GM15510 (cell line): ENCODE measurements around the gene CSRP1.

Experiments
- POLR2A ChIP-seq: IDR thresholded peaks from 3 replicates; pipeline ENCODE4 v1.6.1; 2011; ENCODE audit warnings: borderline replicate concordance; ENCODE audit not compliant: insufficient read length; ENCODE audit errors: extremely low read depth

The CSRP1 gene

GRCh38 chr1:201527879-201528278 is 21.0 kb upstream of the CSRP1 start:
- TF ChIP-seq POLR2A, result no peak

GRCh38 chr1:201525193-201525778 is 18.4 kb upstream of the CSRP1 start:
- TF ChIP-seq POLR2A, result no peak

- TF ChIP-seq POLR2A, result no peak
Measured at GRCh38 chr1:201518071-201518470, 11.1 kb upstream of the CSRP1 start.

DNA sequence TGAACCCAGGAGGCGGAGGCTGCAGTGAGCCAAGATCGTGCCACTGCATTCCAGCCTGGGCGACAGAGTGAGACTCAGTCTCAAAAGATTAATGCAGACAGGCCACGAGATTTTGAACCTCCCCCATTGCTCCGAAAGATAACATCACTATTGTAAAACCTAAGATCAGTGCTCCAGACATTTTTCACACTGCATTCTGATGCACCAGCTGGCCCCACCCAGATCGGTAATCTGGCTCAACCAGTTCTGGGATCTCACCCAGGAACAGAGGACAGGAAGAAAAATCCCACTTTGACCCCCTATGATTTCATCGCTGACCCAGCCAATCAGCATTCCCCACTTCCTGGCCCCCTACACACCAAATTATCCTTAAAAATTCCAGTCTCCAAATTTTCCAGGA is 10.7 kb upstream of the CSRP1 start:
- TF ChIP-seq POLR2A, result no peak

GRCh38 chr1:201516511-201517127 is 9.7 kb upstream of the CSRP1 start:
- TF ChIP-seq POLR2A, result no peak

DNA sequence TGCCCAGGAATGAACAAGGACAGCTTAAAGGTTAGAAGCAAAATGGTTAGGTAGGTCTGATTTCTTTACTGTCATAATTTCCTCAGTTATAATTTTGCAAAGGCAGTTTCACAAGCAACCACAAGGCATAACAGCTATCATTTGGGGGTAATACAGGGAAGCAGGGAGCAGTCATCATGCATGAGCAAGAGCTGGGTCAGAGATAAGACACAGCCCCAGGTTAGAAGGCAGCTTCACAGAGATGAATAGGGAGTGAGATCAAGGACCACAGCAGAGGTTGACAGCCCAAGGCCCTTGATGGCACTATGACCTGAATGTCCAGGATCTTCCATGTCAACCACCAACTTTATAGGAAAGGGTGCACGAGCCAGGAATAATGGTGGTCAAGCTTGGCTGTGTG is 9.0 kb upstream of the CSRP1 start:
- TF ChIP-seq POLR2A, result no peak

DNA sequence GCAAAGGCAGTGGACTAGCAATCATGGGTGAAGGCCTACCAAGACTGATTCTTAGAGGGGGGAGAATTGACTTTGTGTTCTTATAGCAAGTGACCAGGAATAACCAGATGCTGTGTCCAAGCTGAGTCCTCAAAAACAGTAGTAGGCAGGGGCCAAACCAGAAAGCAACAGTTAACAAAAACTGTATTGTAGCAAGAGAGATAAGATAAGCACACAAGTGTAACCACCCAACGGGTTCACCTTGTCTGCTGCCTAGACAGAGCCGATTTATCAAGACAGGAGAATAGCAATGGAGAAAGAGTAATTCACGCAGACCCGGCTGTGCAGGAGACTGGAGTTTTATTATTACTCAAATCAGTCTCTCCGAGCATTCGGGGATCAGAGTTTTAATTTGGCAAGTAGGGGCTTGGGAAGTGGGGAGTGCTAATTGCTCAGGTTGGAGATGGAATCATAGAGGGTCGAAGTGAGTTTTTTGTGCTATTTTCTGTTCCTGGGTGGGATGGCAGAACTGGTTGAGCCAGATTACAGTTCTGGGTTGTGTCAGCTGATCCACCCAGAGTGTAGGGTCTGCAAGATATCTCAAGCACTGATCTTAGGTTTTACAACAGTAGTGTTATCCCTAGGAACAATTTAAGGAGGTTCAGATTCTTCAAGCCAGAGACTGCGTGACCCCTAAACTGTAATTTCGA is 8.3 kb upstream of the CSRP1 start:
- no peak for TF ChIP-seq POLR2A

GRCh38 chr1:201514466-201514865 is 7.5 kb upstream of the CSRP1 start:
- TF ChIP-seq POLR2A, result no peak

GRCh38 chr1:201513498-201514243 is 6.7 kb upstream of the CSRP1 start:
- TF ChIP-seq POLR2A, result no peak

DNA sequence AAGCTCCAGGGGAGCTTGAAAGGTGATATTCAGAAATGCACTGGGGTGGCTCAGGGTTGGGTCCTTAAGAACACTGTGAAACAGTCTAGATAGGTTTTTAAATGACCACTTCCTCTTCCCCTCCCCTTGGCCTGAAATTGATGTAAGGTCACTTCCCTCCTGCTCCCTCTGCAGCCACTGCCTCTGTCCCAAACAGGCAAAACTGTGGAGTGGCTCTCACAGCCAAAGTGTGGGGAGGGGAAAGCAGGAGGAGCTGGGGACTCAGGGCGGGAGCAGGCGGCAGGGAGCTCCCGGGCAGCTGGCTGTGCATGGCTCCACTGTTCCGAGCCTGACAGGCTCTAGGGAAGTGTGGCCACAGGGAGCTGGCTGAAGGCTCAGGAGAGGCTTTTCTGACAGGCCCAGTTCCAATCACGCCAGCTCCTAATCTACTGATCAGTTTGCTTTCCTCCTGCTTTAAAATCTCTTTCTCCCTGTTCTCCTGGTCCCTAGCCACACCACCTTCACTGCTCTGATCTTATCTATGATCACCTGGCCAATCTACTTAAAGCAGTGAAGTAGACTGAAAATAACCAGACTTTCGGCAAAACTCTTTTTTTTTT is 5.1 kb upstream of the CSRP1 start:
- TF ChIP-seq POLR2A, result no peak

- no peak for TF ChIP-seq POLR2A
Measured at GRCh38 chr1:201511396-201511940, 4.5 kb upstream of the CSRP1 start.

DNA sequence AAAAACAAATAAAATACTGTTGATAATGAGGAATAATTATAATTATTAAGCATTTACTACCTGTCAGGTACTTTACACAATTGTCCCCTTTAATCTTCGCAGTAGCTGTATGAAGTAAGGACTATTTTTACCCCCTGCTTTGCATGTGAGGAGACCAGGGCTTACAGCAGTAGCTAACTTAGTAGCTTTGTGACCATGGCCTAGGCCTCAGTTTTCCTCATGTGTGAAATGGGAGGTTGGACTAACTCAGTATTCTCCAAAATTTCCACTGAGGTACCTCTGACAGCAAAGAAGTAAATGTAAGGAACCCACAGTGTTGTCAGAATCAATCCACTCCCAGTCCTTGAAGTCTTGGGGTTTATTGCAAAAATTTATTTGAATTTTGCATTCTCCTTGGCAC is 3.8 kb upstream of the CSRP1 start:
- TF ChIP-seq POLR2A, result no peak

GRCh38 chr1:201509601-201510374 is 2.9 kb upstream of the CSRP1 start:
- TF ChIP-seq POLR2A, result no peak

- TF ChIP-seq POLR2A, result no peak
Measured at GRCh38 chr1:201508809-201509208, 1.9 kb upstream of the CSRP1 start.
